Measurements from ENCODE around the gene SLC11A1.

SLC11A1 gene

GRCh38 chr2:218430721-218431120 lies 48.6 kb downstream of the SLC11A1 start:
- Histone ChIP-seq H3K4me1 (ENCODE audit: control insufficient read depth in 1 of 2, insufficient read depth in 2 of 2, low read length in 2 of 2) (no peaks in the 10 kb centered on the region), H3K9me3 (ENCODE audit: control insufficient read depth in 1 of 2, low read length in 2 of 2) (no peaks in the 10 kb centered on the region), H3K27me3 (ENCODE audit: low read depth, low read length) (no peaks in the 10 kb centered on the region), H3K27ac (ENCODE audit: low read length) (no peak overlapping the region), H3K36me3 (ENCODE audit: control insufficient read depth in 1 of 2, insufficient read depth in 2 of 2, low read length in 2 of 2) (no peaks in the 10 kb centered on the region), H3K4me3 (ENCODE audit: low read depth in 1 of 2, low read length in 2 of 2) (no peak overlapping the region)

GRCh38 chr2:218431878-218432277 lies 49.8 kb downstream of the SLC11A1 start:
- H3K27ac ChIP-seq (ENCODE audit: low read length): no peak overlapping the region
- H3K4me1 ChIP-seq (ENCODE audit: control insufficient read depth in 1 of 2, insufficient read depth in 2 of 2, low read length in 2 of 2): no peaks in the 10 kb centered on the region
- H3K9me3 ChIP-seq (ENCODE audit: control insufficient read depth in 1 of 2, low read length in 2 of 2): no peaks in the 10 kb centered on the region
- no peaks in the 10 kb centered on the region for H3K36me3 ChIP-seq (ENCODE audit: control insufficient read depth in 1 of 2, insufficient read depth in 2 of 2, low read length in 2 of 2)
- no peaks in the 10 kb centered on the region for H3K27me3 ChIP-seq (ENCODE audit: low read depth, low read length)
- H3K4me3 ChIP-seq (ENCODE audit: low read depth in 1 of 2, low read length in 2 of 2): no peak overlapping the region

- Histone ChIP-seq H3K27me3 (ENCODE audit: low read depth, low read length) (no peaks in the 10 kb centered on the region), H3K4me3 (ENCODE audit: low read depth in 1 of 2, low read length in 2 of 2) (no peak overlapping the region), H3K9me3 (ENCODE audit: control insufficient read depth in 1 of 2, low read length in 2 of 2) (no peaks in the 10 kb centered on the region), H3K36me3 (ENCODE audit: control insufficient read depth in 1 of 2, insufficient read depth in 2 of 2, low read length in 2 of 2) (no peaks in the 10 kb centered on the region), H3K27ac (ENCODE audit: low read length) (no peak overlapping the region), H3K4me1 (ENCODE audit: control insufficient read depth in 1 of 2, insufficient read depth in 2 of 2, low read length in 2 of 2) (no peaks in the 10 kb centered on the region)
These were observed 50.7 kb downstream of the SLC11A1 start for GRCh38 chr2:218432676-218433365.

- no peaks in the 10 kb centered on the region for H3K36me3 ChIP-seq (ENCODE audit: control insufficient read depth in 1 of 2, insufficient read depth in 2 of 2, low read length in 2 of 2)
- no peak overlapping the region for H3K27ac ChIP-seq (ENCODE audit: low read length)
These were observed 52.4 kb downstream of the SLC11A1 start for GRCh38 chr2:218434456-218434855.

GRCh38 chr2:218435003-218435982 lies 53.2 kb downstream of the SLC11A1 start:
- H3K9me3 ChIP-seq (ENCODE audit: control insufficient read depth in 1 of 2, low read length in 2 of 2): no peaks in the 10 kb centered on the region
- no peak overlapping the region for H3K4me3 ChIP-seq (ENCODE audit: low read depth in 1 of 2, low read length in 2 of 2)
- H3K27ac ChIP-seq (ENCODE audit: low read length): no peak overlapping the region
- H3K4me1 ChIP-seq (ENCODE audit: control insufficient read depth in 1 of 2, insufficient read depth in 2 of 2, low read length in 2 of 2): no peaks in the 10 kb centered on the region
- H3K27me3 ChIP-seq (ENCODE audit: low read depth, low read length): no peaks in the 10 kb centered on the region
- no peaks in the 10 kb centered on the region for H3K36me3 ChIP-seq (ENCODE audit: control insufficient read depth in 1 of 2, insufficient read depth in 2 of 2, low read length in 2 of 2)

More at GRCh38 chr2:218434456-218434855, 52.4 kb downstream of the SLC11A1 start:
- no peaks in the 10 kb centered on the region for H3K4me1 ChIP-seq (ENCODE audit: control insufficient read depth in 1 of 2, insufficient read depth in 2 of 2, low read length in 2 of 2)
- H3K4me3 ChIP-seq (ENCODE audit: low read depth in 1 of 2, low read length in 2 of 2): no peak overlapping the region
- no peaks in the 10 kb centered on the region for H3K27me3 ChIP-seq (ENCODE audit: low read depth, low read length)
- no peaks in the 10 kb centered on the region for H3K9me3 ChIP-seq (ENCODE audit: control insufficient read depth in 1 of 2, low read length in 2 of 2)

GRCh38 chr2:218436992-218437391 lies 54.9 kb downstream of the SLC11A1 start:
- Histone ChIP-seq H3K9me3 (ENCODE audit: control insufficient read depth in 1 of 2, low read length in 2 of 2) (no peaks in the 10 kb centered on the region), H3K36me3 (ENCODE audit: control insufficient read depth in 1 of 2, insufficient read depth in 2 of 2, low read length in 2 of 2) (peaks cover 0 to 2% of the 10 kb centered on the region in 2 donors), H3K4me1 (ENCODE audit: control insufficient read depth in 1 of 2, insufficient read depth in 2 of 2, low read length in 2 of 2) (no peaks in the 10 kb centered on the region), H3K4me3 (ENCODE audit: low read depth in 1 of 2, low read length in 2 of 2) (no peak overlapping the region), H3K27me3 (ENCODE audit: low read depth, low read length) (no peaks in the 10 kb centered on the region), H3K27ac (ENCODE audit: low read length) (no peak overlapping the region)

GRCh38 chr2:218437969-218438368 lies 55.9 kb downstream of the SLC11A1 start:
- Histone ChIP-seq H3K36me3 (ENCODE audit: control insufficient read depth in 1 of 2, insufficient read depth in 2 of 2, low read length in 2 of 2) (peaks cover 0 to 4% of the 10 kb centered on the region in 2 donors), H3K27me3 (ENCODE audit: low read depth, low read length) (no peaks in the 10 kb centered on the region), H3K9me3 (ENCODE audit: control insufficient read depth in 1 of 2, low read length in 2 of 2) (no peaks in the 10 kb centered on the region), H3K27ac (ENCODE audit: low read length) (no peak overlapping the region), H3K4me1 (ENCODE audit: control insufficient read depth in 1 of 2, insufficient read depth in 2 of 2, low read length in 2 of 2) (no peaks in the 10 kb centered on the region), H3K4me3 (ENCODE audit: low read depth in 1 of 2, low read length in 2 of 2) (no peak overlapping the region)

- H3K36me3 ChIP-seq (ENCODE audit: control insufficient read depth in 1 of 2, insufficient read depth in 2 of 2, low read length in 2 of 2): peaks cover 0 to 4% of the 10 kb centered on the region in 2 donors
These were observed 56.5 kb downstream of the SLC11A1 start for GRCh38 chr2:218438596-218438995.

GRCh38 chr2:218444692-218445357 lies 62.8 kb downstream of the SLC11A1 start:
- peaks cover 5 to 10% of the 10 kb centered on the region in 2 donors for H3K36me3 ChIP-seq (ENCODE audit: control insufficient read depth in 1 of 2, insufficient read depth in 2 of 2, low read length in 2 of 2)
- H3K27ac ChIP-seq (ENCODE audit: low read length): no peak overlapping the region
- H3K9me3 ChIP-seq (ENCODE audit: control insufficient read depth in 1 of 2, low read length in 2 of 2): no peaks in the 10 kb centered on the region

More at GRCh38 chr2:218438596-218438995, 56.5 kb downstream of the SLC11A1 start:
- H3K4me1 ChIP-seq (ENCODE audit: control insufficient read depth in 1 of 2, insufficient read depth in 2 of 2, low read length in 2 of 2): no peaks in the 10 kb centered on the region
- no peak overlapping the region for H3K4me3 ChIP-seq (ENCODE audit: low read depth in 1 of 2, low read length in 2 of 2)
- no peaks in the 10 kb centered on the region for H3K9me3 ChIP-seq (ENCODE audit: control insufficient read depth in 1 of 2, low read length in 2 of 2)
- no peak overlapping the region for H3K27ac ChIP-seq (ENCODE audit: low read length)
- no peaks in the 10 kb centered on the region for H3K27me3 ChIP-seq (ENCODE audit: low read depth, low read length)

GRCh38 chr2:218445602-218446001 lies 63.5 kb downstream of the SLC11A1 start:
- Histone ChIP-seq H3K27me3 (ENCODE audit: low read depth, low read length) (no peaks in the 10 kb centered on the region), H3K4me3 (ENCODE audit: low read depth in 1 of 2, low read length in 2 of 2) (no peak overlapping the region), H3K36me3 (ENCODE audit: control insufficient read depth in 1 of 2, insufficient read depth in 2 of 2, low read length in 2 of 2) (peaks cover 10 to 16% of the 10 kb centered on the region in 2 donors), H3K4me1 (ENCODE audit: control insufficient read depth in 1 of 2, insufficient read depth in 2 of 2, low read length in 2 of 2) (no peaks in the 10 kb centered on the region), H3K27ac (ENCODE audit: low read length) (no peak overlapping the region), H3K9me3 (ENCODE audit: control insufficient read depth in 1 of 2, low read length in 2 of 2) (no peaks in the 10 kb centered on the region)

More at GRCh38 chr2:218444692-218445357, 62.8 kb downstream of the SLC11A1 start:
- H3K4me1 ChIP-seq (ENCODE audit: control insufficient read depth in 1 of 2, insufficient read depth in 2 of 2, low read length in 2 of 2): no peaks in the 10 kb centered on the region
- H3K4me3 ChIP-seq (ENCODE audit: low read depth in 1 of 2, low read length in 2 of 2): no peak overlapping the region
- H3K27me3 ChIP-seq (ENCODE audit: low read depth, low read length): no peaks in the 10 kb centered on the region

All from muscle layer of duodenum (tissue), 2 donors.